Endothelial cell of umbilical vein (primary cell): ENCODE results near the gene KRT15. TPM values are rescaled to one million over a fixed set of nuclear protein-coding genes. Genes with fewer than 3 reads are reported as not detected.

ENCODE experiments used
- BruUV-seq: library from RNA; stranded (reverse); fragments of 400-500 nt; replicated peaks from 2 replicates; lab custom pipeline; 2021; lab: Mats Ljungman, UMichigan
- CTCF ChIA-PET: fragments of 300-600, 350-600 bp; sonication (Branson Sonifier 250); formaldehyde crosslinking; loops from one replicate; lab custom pipeline; 2021; ENCODE audit warnings: antibody characterized with exemption, inconsistent platforms; lab: Charles Lee
- POLR2A ChIA-PET: fragments of 300-600, 350-600 bp; sonication (Branson Sonifier 250); formaldehyde crosslinking; loops from one replicate; lab custom pipeline; 2021; ENCODE audit warnings: antibody characterized with exemption, inconsistent platforms; lab: Charles Lee
- DNase-seq: peaks from one replicate; pipeline ENCODE4 v3.0.0-alpha.2; 2011; ENCODE audit warnings: low read depth, low spot score
- FAIRE-seq: peaks from 2 replicates; lab custom pipeline; 2011; peaks lifted over from hg19 to GRCh38; lab: Jason Lieb, UNC
- H2AFZ ChIP-seq: 2 replicates; pipeline ENCODE4 v1.6.0; 2012; ENCODE audit warnings: low read depth, low read length, control low read depth, inconsistent platforms
- H3K27ac ChIP-seq: 2 replicates; pipeline ENCODE4 v1.5.1; 2011; ENCODE audit warnings: low read depth, mild to moderate bottlenecking, control low read depth, low read length, moderate library complexity; ENCODE audit not compliant: insufficient read depth
- H3K27me3 ChIP-seq, 2 experiments: 2 replicates each; pipeline versions ENCODE4 v1.6.0 to v1.6.1; 2011; ENCODE audit warnings: low read length in 2 of 2, mixed read lengths in 1 of 2; ENCODE audit not compliant: control insufficient read depth in 2 of 2, insufficient read depth in 2 of 2
- H3K36me3 ChIP-seq, 2 experiments: 2 replicates in 1 of 2; 3 replicates in 1 of 2; pipeline ENCODE4 v1.5.1; 2011; ENCODE audit warnings: low read length in 2 of 2, mild to moderate bottlenecking in 1 of 2, moderate library complexity in 1 of 2; ENCODE audit not compliant: control insufficient read depth in 2 of 2, insufficient read depth in 2 of 2; ENCODE audit errors: extremely low read depth in 1 of 2
- H3K4me1 ChIP-seq: 3 replicates; pipeline ENCODE4 v1.5.1; 2011; ENCODE audit warnings: mild to moderate bottlenecking, low read length; ENCODE audit not compliant: control insufficient read depth, insufficient read depth; ENCODE audit errors: extremely low read depth
- H3K4me2 ChIP-seq: 2 replicates; pipeline ENCODE4 v1.6.1; 2011; ENCODE audit warnings: low read length, control low read depth, mixed read lengths; ENCODE audit not compliant: insufficient read depth
- H3K4me3 ChIP-seq, 3 experiments: fragments of 200-600 bp in 1 of 3; sonication (generic), shearing (Covaris generic) in 1 of 3; replicated peaks in 1 of 3; 2 replicates each; pipeline ENCODE4 v1.5.1; 2011 to 2016; ENCODE audit warnings: control low read depth in 3 of 3, low read length in 3 of 3, mild to moderate bottlenecking in 2 of 3, inconsistent platforms in 1 of 3, low read depth in 1 of 3, moderate library complexity in 1 of 3; ENCODE audit not compliant: insufficient read depth in 1 of 3
- H3K79me2 ChIP-seq: 2 replicates; pipeline ENCODE4 v1.6.0; 2012; ENCODE audit warnings: low read length, inconsistent platforms; ENCODE audit not compliant: control insufficient read depth, insufficient read depth
- H3K9ac ChIP-seq: replicated peaks from 2 replicates; pipeline ENCODE3; 2011; ENCODE audit warnings: low read length, control low read depth; ENCODE audit not compliant: insufficient read depth; ENCODE audit errors: extremely low read depth
- H3K9me1 ChIP-seq: replicated peaks from 3 replicates; pipeline ENCODE4 v1.6.0; 2011; ENCODE audit warnings: mild to moderate bottlenecking, low read length; ENCODE audit not compliant: control insufficient read depth, insufficient read depth; ENCODE audit errors: extremely low read depth
- H3K9me3 ChIP-seq: replicated peaks from 2 replicates; pipeline ENCODE4 v1.5.1; 2012; ENCODE audit warnings: low read length, inconsistent platforms; ENCODE audit not compliant: control insufficient read depth, insufficient read depth
- H4K20me1 ChIP-seq: replicated peaks from 2 replicates; pipeline ENCODE3; 2011; ENCODE audit warnings: mild to moderate bottlenecking, low read length; ENCODE audit not compliant: control insufficient read depth, insufficient read depth; ENCODE audit errors: extremely low read depth
- FOS ChIP-seq: IDR thresholded peaks from 2 replicates; pipeline ENCODE4 v1.6.1; 2011; ENCODE audit warnings: mild to moderate bottlenecking, low read length, moderate library complexity, borderline replicate concordance; ENCODE audit not compliant: insufficient read depth
- GATA2 ChIP-seq: IDR thresholded peaks from 2 replicates; pipeline ENCODE4 v1.7.0; 2011; ENCODE audit warnings: low read depth, mild to moderate bottlenecking, moderate library complexity, mixed read lengths, low read length; ENCODE audit not compliant: insufficient read length, insufficient read depth
- JUN ChIP-seq: IDR thresholded peaks from 2 replicates; pipeline ENCODE4 v1.6.1; 2011; ENCODE audit warnings: borderline replicate concordance, low read depth; ENCODE audit not compliant: insufficient read length, insufficient read depth
- MYC ChIP-seq: IDR thresholded peaks from one replicate; pipeline ENCODE4 v1.6.1; 2011; ENCODE audit warnings: mild to moderate bottlenecking, low read depth, low read length
- POLR2A ChIP-seq: IDR thresholded peaks from 2 replicates; pipeline ENCODE4 v1.6.1; 2012; ENCODE audit warnings: low read depth, mild to moderate bottlenecking, control low read depth, low read length
- POLR2AphosphoS5 ChIP-seq: IDR thresholded peaks from 2 replicates; pipeline ENCODE4 v1.6.1; 2012; ENCODE audit warnings: low read depth, mild to moderate bottlenecking, control low read depth, low read length, moderate library complexity; ENCODE audit not compliant: insufficient read depth
- dilution Hi-C: fragments of 300-500 bp; cut with MboI; formaldehyde crosslinking; loops from one replicate; pipeline ENCODE4 v1.15.0; 2019; ENCODE audit warnings: low sequenced_read_pairs; ENCODE audit not compliant: extremely low pct_ligation_motif_present
- intact Hi-C: fragments of 100-400 bp; cut with micrococcal nuclease; formaldehyde crosslinking; loops from one replicate; pipeline ENCODE4 v1.10.0; 2022
- polyA plus RNA-seq, 4 experiments: library from polyadenylated mRNA; depleted of rRNA in 3 of 4; stranded (reverse) in 3 of 4; unstranded in 1 of 4; fragments of >200 nt; gene quantifications; 2 replicates each; pipeline versions ENCODE4 v1.2.1 to v1.2.3, GENCODE V29; 2011 to 2012; ENCODE audit warnings: missing spikeins in 1 of 4
- total RNA-seq: library from RNA; stranded (reverse); gene quantifications from 2 replicates; pipeline ENCODE4 v1.2.3, GENCODE V29; 2021
- TF ChIP-seq, protein P1 (sequence below), 2 donors: IDR thresholded peaks; 1 replicate in 1 of 2; 2 replicates in 1 of 2; pipeline ENCODE4 v1.5.1; 2011; ENCODE audit warnings: low read length in 2 of 2, mild to moderate bottlenecking in 2 of 2, moderate library complexity in 2 of 2, control low read depth in 1 of 2, inconsistent platforms in 1 of 2, low read depth in 1 of 2; ENCODE audit not compliant: insufficient read depth in 1 of 2; ENCODE audit errors: extremely low read depth in 1 of 2

The KRT15 gene
- total and polyA plus RNA-seq, 2 donors (not counting 3 experiments of a cell fraction or from before 2014, with no cell fraction given), result 0.68 to 2.8 TPM

GRCh38 chr17:41553987-41554680 lies 35.4 kb upstream of the KRT15 start:
- Histone ChIP-seq H4K20me1 (no peaks in the 10 kb centered on the region), H3K4me2 (no peak overlapping the region), H3K9me3 (no peaks in the 10 kb centered on the region), H3K9me1 (no peaks in the 10 kb centered on the region), H3K27ac (no peak overlapping the region), H3K36me3 (no peaks in the 10 kb centered on the region), H3K27me3 (peaks cover 1 to 6% of the 10 kb centered on the region in 2 experiments), H2AFZ (no peak overlapping the region), H3K79me2 (no peaks in the 10 kb centered on the region), H3K4me1 (peaks cover 11% of the 10 kb centered on the region), H3K4me3 (no peak overlapping the region), H3K9ac (no peak overlapping the region)
- intact Hi-C loops, result no loop called here
- CTCF ChIA-PET, result interaction anchor here (0.7 to 9.2 kb wide), 8 partner anchors 10 to 114 kb away, joined by 3 to 369 read pairs (median 6); partner anchors contain the start of genes KRT35 and KRT36
- no peak for DNase-seq
- TF ChIP-seq, protein P1, sequence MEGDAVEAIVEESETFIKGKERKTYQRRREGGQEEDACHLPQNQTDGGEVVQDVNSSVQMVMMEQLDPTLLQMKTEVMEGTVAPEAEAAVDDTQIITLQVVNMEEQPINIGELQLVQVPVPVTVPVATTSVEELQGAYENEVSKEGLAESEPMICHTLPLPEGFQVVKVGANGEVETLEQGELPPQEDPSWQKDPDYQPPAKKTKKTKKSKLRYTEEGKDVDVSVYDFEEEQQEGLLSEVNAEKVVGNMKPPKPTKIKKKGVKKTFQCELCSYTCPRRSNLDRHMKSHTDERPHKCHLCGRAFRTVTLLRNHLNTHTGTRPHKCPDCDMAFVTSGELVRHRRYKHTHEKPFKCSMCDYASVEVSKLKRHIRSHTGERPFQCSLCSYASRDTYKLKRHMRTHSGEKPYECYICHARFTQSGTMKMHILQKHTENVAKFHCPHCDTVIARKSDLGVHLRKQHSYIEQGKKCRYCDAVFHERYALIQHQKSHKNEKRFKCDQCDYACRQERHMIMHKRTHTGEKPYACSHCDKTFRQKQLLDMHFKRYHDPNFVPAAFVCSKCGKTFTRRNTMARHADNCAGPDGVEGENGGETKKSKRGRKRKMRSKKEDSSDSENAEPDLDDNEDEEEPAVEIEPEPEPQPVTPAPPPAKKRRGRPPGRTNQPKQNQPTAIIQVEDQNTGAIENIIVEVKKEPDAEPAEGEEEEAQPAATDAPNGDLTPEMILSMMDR (IDR thresholded peaks at IDR 0.05; ENCODE audit: extremely low read depth in 1 of 2, insufficient read depth in 1 of 2, low read depth in 1 of 2, low read length in 2 of 2), result no peak
- no peak for TF ChIP-seq MYC
- TF ChIP-seq GATA2, result no peak
- TF ChIP-seq FOS, result no peak
- no peak for TF ChIP-seq JUN
- TF ChIP-seq POLR2A, result no peak
- TF ChIP-seq POLR2AphosphoS5, result no peak
- dilution Hi-C loops, result no loop called here
- POLR2A ChIA-PET, result no interaction called here
- no TSS peak for BruUV-seq
- no peak for FAIRE-seq
